GM18520 (cell line): Measurements from ENCODE around the gene MTG2.

ENCODE experiments used
- ATAC-seq: cut with Tn5 transposase; IDR thresholded peaks from one replicate; pipeline ENCODE4 v1.9.1; 2021; ENCODE audit not compliant: unreplicated experiment

The MTG2 gene, protein sequence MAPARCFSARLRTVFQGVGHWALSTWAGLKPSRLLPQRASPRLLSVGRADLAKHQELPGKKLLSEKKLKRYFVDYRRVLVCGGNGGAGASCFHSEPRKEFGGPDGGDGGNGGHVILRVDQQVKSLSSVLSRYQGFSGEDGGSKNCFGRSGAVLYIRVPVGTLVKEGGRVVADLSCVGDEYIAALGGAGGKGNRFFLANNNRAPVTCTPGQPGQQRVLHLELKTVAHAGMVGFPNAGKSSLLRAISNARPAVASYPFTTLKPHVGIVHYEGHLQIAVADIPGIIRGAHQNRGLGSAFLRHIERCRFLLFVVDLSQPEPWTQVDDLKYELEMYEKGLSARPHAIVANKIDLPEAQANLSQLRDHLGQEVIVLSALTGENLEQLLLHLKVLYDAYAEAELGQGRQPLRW

DNA sequence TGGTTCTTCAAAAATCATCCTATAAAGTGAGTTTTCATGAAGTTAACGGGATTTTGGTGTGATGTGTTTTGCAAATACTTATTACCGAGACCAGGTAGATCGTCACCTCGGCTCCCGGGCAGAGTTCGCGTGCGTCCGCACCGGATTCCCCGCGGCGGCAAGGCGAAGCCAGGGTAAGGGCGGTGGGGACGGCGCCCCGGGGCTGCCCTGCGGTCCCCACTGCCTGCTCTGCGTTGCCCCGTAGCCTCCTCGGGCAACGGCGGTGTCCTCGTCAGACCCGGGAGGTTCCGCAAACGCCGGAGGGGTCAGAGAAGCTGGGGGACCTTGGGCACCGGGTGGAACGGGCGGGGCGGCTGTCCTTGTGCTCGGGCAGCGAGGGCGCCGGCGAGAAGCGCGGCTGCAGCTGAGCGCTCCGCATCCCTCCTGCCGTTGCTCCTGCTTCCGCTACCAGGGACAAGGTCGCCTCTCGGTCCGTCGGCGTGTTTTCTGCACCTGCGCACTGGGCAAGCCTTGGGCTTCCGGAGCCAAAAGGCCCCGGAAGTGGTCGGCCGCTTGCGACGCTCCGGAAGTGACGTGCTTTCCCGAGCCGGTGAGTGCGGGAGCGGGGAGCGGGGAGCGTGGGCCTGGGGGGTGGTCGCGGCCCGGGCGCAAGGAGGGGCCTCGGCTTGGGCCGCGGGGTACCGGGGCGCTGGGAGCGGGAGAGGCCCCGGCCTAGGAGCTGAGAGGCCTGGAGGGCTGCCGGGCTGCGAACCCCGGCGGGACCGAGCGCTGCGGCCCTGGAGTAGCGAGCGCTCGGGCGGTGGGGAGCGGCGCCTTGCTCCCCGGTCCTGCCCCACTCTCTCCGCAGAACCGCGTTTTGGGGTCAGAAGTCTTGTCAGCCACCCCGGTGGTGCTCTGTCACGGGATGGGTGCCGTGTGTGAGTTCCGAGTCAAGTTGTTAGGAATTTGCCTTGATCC, at the start of gene MTG2:
Gene MTG2 (plus strand): TSS at position 560 of the 957 bp plus-strand sequence. CDS start 10,393 bp downstream, outside the sequence.
- ATAC-seq = peak; percentile 80

DNA sequence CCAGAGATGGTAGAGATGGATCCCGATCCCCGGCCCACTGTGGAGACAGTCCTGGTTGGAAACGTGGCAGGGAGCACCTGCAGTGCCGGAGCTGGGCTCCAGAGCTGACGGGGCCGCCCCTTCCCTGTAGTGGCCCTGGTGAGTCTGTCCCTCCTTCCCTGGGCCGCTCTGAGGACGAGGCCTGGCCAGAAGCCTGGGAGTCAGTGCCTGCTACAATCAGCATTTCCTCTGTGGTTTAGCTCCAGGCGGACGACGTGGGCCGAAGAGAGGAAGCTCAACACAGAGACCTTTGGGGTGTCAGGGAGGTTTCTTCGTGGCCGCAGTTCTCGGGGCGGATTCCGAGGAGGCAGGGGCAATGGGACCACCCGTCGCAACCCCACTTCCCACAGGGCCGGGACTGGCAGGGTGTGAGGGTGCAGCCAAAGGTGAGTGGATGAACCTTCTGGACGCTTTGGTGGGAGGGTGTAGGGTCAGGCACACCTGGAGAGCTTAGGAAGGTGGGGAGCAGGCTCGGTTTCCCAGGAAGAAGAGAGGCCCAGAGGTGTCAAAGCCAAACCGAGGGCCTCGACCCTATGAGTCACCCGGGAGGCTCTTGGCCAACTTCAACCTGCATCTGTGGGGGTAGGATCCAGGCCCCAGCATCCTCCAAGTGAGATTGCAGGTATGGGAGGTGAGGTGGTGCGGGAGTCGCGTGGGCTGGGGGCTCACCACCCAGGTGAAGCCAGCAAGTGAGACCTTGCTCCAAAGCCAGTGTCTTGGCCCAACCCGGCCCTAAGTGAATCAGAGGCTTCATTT, 49.6 kb upstream of the MTG2 start:
- ATAC-seq = no peak

DNA sequence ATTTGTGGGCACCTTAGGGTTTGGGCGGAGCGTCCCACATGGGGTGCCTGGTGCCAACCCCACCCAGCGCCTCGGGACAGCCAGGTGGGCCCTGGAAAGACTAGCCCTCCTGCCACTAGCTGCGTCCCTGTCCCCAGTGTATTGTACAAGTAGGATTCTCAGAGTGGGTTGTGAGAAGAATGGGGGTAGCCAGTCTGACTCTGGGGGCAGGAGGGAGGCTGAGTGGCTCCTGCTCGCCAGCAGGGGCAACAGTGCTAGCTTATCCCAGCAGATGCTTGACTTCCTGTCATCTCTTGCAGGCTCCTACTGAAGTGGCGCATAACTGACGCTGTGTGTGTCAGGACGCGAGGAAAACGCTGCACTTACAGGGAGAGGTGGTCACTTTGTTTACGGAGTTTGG, 49.0 kb upstream of the MTG2 start:
- ATAC-seq = no peak

DNA sequence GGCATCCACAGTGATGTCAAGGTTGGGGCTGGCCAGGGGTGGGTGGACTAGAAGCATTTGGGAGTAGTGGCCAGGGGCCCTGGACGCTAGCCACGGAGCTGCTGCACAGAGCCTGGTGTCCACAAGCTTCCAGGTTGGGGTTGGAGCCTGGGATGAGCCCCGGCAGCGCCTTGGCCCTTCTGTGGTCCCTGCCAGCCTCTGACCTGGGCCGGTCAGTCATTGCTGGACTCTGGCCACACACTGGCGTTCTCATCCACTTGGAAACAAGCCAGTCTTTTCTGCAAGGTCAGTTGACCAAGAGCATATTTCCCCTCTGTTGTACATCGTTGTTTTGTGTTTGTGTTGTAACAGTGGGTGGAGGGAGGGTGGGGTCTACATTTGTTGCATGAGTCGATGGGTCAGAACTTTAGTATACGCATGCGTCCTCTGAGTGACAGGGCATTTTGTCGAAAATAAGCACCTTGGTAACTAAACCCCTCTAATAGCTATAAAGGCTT, 48.0 kb upstream of the MTG2 start:
- no peak for ATAC-seq

DNA sequence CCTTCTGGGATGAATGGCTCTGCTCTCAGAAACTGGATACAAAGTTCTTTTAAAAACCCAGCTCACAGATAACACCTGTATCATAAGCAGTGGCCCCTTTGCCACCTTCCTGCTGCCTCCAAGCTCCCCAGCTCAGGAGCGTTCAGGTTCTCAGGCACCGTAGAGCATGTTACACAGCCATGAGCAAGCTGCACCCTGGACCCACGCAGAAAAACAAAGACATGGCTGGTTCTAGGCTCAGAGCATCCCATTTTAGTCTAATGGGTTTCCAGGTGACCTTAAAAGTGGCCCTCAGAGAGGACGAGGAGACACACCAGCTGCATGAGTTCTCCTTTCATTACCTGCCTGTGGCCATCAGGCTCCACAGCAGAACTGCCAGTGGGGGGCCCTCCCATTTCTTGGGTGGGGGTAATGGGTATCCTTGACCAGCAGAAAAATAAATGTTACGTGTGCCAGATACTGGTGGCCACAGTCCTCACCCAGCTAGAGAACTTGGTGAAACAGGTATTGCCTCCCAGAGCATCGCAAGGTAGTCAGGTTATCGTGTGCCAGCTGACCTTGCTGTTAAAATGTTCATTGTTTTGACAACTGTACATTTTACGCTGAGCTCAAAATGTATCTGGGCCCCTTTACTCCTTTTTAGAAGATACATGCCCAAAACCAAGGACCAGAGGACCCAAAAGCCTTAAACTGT, 47.1 kb upstream of the MTG2 start:
- ATAC-seq = no peak

DNA sequence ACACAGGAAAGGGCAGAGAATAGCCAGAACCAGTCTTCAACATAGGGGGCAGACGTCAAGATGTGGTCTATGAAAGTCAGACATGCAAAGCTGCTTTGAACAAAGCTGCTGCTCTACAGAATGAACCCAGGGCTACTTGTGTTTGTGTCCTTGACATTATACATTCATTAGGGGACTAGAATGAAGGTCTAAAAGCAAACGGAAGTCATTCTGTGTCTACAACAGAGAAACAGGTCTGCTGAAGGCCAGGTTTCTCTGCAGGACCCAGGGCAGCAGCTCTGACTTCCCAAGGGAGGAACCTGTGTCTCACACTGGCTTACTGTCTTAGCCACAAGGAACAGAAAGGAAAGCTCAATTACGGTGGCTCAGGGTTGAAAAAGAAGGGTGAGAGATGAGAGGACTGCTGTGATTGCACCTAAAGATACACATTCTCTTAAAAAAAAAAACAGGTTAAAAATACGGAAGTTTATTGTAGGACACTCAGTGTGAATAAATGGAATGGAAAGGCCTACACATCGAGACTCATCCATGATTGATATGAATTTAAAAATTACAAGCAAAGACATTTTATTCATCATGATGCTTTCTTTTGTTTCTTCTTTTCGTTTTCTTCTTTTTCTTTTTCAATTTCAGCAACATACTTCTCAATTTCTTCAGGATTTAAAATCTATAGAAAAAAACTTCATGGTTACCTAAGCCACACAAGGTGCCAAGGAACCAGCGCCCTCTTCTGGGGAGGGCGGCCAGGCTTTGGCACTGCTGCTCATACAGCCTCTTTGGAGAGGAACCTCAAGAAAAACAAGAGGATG, 46.3 kb upstream of the MTG2 start:
- ATAC-seq = no peak

DNA sequence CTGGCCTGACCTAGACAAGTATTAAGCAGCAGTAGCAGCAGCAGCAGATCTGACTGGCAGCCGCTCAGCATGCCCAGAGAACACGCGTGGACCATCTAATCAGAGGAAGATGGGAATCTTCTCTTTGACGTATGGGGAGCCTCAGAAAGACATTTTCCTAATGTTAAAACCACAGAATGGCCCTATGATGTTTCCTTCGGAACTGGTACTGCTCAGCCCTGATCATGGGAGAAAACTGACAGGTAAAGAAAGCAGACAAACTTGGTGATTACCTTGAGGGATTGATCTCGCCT, 45.8 kb upstream of the MTG2 start:
- ATAC-seq = no peak

DNA sequence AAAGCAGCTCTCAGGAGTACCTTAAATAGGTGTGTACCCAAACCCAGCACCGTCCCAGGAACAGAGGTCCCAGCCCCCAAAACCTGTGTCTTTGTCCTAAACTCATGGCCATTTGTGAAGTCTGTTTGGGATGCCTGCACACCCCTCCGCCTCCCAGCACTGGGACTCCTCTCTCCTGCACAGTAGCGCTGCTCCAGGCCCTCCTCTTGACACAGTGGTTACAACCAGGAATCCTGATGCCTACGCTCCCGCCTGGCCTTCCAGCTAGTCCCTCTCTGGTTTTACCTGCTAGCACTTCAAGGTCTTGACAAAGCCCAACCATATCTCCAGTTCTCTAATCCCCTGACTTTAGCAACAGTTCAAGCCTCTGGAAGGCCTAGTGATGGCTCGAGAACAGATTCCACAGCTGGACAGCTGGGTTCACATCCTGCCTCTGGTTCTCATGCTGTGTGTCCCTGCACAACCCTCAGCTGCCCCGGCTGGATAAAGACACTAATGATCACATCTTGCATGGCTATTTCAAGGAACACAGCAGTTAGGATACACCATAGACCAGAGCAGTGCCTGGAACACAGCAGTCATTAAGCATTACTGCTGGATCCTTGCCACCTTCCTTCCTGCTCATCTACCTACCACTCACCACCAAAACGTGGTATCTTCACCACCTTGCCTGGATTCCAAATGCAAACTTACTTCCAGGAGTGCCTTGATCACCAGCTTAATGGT, 45.2 kb upstream of the MTG2 start:
- ATAC-seq = no peak

DNA sequence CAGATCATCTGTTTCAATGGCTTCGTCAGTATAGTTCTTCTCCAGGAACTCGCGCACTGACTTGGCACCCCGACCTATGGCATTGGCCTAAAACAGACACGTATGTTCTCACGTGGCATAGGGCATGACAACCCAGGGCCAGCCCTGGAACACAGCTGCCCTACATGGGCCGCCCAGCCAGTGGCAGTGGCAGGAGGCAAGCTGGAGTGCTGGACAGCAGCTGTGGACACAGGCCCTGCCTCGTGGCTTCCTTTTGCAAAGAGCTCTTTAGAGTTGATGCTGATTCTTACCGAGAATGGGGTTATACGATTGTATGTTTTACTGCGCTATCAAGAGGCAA, 44.7 kb upstream of the MTG2 start:
- no peak for ATAC-seq

DNA sequence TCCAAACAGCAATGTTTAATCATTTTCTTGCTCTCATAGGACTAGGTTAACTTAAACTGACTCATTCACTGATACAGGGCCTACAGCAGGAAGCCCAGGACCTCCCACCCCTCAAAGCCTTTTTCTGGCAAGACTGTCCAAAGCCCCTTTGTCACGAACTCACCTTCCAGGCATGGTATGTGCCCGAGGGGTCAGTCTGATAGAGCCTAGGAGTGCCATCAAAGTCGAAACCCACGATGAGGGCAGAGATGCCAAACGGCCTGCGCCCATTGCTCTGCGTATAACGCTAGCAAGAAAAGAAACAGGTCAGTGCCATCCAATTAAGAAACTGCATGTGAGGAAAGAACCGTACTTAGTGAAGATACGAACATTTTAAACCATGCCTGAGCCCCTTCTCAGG, 43.9 kb upstream of the MTG2 start:
- ATAC-seq = no peak

DNA sequence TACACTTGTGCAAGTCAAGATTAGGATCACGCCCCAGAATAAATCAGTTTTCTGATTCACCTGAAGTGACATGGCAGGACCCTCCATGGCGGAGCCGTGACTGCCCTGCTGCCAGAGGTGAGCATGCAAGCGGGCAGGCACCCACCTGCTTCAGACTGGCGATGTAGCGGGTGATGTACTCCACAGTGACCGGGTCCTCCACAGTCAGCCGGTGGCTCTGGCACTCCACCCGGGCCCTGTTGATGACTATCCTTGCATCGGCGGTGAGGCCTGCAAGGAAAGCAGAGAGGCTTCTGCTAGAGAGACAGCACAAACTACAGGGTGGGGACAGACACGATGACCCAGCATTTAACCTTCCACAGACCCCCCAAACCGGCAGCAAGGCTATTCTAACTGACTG, 43.2 kb upstream of the MTG2 start:
- no peak for ATAC-seq

DNA sequence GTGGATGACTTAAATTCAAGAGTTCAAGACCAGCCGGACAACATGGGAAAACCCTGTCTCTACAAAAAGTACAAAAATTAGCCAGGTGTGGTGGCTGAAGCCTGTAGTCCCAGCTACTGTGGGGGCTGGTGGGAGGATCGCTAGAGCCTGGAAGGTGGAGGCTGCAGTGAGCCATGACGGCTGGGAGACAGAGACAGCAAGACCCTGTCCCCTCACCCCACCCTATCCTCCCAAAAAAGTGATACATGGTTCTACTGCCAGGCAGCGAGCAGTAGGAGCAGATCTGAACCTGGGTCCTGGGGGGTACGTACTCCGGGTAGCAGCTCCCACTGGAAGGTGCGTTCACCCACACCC, 41.8 kb upstream of the MTG2 start:
- no peak for ATAC-seq

DNA sequence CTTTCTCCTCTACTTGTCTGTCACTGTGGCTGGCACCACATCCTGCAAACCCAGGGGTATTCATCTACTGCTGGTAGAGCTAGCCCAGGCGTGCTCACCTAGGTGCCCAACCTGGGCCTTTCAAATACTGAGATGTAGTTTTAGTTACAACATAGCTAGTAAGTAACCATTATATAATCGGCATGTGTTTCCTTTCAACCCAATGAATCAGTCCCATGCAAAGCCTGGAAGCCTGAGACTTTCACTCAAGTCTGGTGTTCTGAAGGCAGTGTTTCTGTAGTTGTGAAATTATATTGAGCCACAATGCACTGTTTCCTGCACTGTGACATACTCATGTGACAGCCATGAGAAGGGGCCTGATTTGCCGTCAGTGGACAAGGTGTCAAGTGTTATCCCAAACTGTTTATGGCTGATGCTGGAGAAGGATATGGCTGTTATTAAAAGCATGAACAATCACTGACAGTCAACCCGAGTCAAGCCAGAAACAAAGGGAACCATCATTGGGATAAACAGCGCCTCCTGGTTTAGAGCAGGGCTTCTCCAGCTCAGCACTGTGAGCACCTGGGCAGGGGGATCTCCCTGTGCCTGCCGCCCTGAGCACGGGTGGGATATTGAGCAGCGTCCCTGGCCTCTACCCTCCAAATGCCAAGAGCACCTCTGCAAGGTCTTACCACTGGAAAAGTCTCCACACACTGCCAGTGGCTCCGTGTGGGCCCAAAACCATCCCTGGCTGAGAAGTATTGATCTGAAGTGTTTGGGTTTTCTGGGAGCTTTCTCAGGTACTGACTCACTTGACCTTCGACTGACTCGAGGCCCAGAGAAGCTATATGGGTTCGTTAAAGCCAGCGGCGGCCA, 41.2 kb upstream of the MTG2 start:
- ATAC-seq = no peak

DNA sequence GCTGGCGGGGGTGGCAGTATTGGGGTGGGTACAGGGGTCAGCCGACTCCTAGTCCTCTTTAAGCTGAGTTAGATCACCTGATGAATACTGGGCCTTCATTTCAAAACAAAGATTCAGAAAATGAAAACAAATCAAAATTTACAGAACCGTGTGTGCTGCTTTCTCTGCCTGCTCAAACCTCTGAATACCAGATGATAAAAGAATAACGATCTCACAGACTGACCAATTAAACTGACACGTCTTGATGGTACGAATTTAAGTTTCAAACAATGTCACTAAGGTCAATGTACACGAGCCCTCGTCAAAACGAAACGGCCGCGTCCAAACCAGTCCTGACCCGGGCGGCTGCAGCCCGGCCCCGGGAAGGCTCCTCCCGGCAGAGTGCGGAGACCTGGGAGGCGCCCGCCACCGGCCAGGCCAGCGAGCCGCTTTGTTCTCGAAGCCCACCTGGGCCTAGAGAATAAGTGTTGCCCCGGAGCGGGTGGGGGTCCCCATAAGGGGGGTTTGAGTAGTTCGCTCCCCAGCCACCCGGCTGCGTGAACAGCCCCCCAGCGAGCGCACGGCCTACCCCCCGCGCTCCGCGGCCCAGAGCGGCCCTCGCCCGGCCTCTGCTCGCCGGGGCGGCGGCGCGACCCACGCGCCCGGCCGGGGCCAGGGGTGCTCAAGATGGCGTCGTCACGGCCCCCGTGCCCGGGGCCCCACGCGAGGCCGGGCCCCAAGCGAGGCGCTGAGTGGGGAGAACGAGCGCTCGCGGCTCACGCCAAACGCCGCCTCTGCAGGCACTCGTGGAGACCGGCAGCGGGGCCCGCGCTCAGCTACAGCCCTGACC, 40.4 kb upstream of the MTG2 start:
- peak; percentile 8 for ATAC-seq

DNA sequence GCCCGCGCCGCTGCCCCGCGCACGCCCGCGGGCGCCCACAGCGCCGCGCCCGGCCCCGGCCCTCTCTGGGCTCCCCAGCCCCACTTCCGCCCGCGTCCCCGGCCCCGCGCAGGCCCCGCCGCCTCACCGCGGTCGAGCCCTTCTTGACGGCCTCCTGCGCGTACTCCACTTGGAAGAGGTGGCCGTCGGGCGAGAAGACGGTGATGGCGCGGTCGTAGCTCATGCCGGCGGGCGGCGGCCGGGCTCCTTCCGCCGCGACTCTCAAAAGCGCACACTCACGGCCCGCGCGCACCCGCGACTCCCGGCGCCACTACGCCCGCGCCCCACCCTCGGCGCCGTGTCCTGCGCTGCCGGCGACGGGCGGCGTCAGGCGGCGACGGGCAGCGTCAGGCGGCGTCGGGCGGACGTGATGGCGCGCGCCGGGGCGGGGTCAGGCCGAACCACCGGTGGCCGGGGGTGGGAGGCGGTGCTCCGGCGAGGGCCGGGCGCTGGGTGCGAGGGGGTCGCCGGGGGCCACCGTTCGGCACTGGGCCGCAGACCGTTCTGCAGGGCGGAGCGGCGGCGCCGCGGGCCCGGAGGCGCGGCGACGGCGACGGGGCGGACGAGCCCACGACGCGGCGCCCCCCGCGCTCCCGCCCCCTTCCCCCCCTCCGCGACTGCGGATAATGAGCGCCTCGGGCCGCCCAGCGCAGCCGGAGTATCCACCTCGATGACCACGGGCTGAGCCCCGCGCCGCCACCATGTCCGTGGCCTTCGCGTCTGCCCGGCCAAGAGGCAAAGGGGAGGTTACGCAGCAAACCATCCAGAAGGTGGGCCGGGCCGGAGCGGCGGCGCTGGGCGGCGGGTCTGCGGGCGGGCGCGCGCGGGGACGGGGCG, 39.5 kb upstream of the MTG2 start, which contains the start of the genes PSMA7 and SS18L1:
Gene PSMA7 (minus strand): TSS at position 314 of the 876 bp plus-strand sequence. CDS start 91 bp downstream, at position 223.
Gene SS18L1 (plus strand): TSS at position 689 of the 876 bp plus-strand sequence. CDS start 52 bp downstream, at position 741.
- peak; percentile 70 for ATAC-seq
